LNCaP clone FGC (cell line): ENCODE measurements around the gene SNX30.

Source experiments
- DNase-seq: peaks from one replicate; pipeline ENCODE4 v3.0.0-alpha.2; 2011; ENCODE audit warnings: low read depth
- H3K4me3 ChIP-seq: 2 replicates; pipeline ENCODE4 v1.5.1; 2011; ENCODE audit warnings: mild to moderate bottlenecking, low read depth, low read length, control low read depth
- TF ChIP-seq, protein P1 (sequence below): IDR thresholded peaks from 2 replicates; pipeline ENCODE4 v1.5.1; 2012; ENCODE audit warnings: mild to moderate bottlenecking; ENCODE audit not compliant: control insufficient read depth, insufficient read depth; ENCODE audit errors: extremely low read depth

Gene SNX30

GRCh38 chr9:112866662-112867274 is 116.2 kb downstream of the SNX30 start:
- TF ChIP-seq, protein P1, sequence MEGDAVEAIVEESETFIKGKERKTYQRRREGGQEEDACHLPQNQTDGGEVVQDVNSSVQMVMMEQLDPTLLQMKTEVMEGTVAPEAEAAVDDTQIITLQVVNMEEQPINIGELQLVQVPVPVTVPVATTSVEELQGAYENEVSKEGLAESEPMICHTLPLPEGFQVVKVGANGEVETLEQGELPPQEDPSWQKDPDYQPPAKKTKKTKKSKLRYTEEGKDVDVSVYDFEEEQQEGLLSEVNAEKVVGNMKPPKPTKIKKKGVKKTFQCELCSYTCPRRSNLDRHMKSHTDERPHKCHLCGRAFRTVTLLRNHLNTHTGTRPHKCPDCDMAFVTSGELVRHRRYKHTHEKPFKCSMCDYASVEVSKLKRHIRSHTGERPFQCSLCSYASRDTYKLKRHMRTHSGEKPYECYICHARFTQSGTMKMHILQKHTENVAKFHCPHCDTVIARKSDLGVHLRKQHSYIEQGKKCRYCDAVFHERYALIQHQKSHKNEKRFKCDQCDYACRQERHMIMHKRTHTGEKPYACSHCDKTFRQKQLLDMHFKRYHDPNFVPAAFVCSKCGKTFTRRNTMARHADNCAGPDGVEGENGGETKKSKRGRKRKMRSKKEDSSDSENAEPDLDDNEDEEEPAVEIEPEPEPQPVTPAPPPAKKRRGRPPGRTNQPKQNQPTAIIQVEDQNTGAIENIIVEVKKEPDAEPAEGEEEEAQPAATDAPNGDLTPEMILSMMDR: no peak
- H3K4me3 ChIP-seq: no peak overlapping the region
- DNase-seq: no peak

GRCh38 chr9:112867275-112867991 is 116.9 kb downstream of the SNX30 start:
- no peak for DNase-seq
- H3K4me3 ChIP-seq: no peak overlapping the region
- TF ChIP-seq, protein P1: no peak

DNA sequence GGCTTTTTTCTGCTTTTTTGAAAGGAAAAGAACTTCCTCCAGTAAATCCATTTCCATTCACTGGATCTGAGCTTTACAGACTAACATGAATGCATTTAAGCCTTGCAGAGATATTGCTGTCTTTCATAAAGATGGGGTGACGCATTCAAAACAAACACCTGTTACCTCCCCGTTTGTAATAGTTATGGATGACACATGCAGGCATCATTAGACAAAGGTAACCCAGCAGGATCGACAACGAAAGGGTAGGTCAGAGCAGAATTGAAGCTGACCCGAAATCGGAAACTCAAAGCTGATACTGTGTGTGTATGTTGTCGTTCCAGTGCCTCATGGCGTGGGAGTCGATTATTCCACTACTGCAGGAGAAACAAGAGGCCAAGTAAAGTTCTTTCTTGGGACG is 117.9 kb downstream of the SNX30 start:
- TF ChIP-seq, protein P1: no peak
- no peak for DNase-seq
- H3K4me3 ChIP-seq: no peak overlapping the region

DNA sequence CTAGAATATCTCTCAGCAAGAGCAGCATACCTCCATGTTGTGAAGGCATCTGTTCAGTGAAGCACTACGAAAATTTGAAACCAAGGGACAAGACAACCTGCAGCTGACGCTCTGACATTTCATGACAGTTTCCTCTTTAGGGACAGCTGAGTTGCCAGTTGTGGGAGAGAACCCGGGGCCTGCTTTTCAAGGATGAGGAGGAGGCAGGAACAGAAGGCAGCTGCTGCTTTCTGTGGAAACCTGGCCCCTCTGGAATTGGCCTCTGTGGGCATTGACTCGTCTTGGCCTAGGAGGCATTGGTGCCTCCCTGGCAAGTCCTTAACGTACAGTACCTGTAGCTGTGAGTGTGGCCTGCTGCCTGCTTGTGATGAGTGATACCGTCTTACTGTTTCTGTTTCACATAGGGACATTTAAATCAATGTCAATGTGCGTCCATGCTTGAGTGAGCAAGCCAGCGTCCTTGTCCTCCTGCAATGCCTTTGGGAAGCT is 118.5 kb downstream of the SNX30 start:
- DNase-seq: no peak
- TF ChIP-seq, protein P1: no peak
- H3K4me3 ChIP-seq: no peak overlapping the region

DNA sequence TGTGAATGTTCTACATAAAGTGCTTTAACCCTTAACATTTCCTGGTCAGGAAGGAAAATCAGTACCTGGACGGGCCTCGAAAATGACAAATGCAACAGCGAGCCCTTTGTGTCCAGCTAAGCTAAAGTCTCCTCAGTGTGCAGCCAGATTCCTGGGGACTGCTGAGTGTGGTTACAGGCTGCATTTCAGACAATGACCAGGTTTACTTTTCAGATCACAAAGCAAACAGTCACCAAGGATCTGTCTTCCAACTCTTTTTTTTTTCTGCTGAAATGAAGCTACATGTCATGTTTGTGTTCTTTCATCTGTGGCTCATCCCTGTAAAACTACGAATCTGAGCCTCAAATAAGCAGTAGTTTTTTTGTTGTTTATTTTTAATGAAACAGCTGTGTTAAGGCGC is 119.4 kb downstream of the SNX30 start:
- TF ChIP-seq, protein P1: no peak
- DNase-seq: no peak
- no peak overlapping the region for H3K4me3 ChIP-seq

DNA sequence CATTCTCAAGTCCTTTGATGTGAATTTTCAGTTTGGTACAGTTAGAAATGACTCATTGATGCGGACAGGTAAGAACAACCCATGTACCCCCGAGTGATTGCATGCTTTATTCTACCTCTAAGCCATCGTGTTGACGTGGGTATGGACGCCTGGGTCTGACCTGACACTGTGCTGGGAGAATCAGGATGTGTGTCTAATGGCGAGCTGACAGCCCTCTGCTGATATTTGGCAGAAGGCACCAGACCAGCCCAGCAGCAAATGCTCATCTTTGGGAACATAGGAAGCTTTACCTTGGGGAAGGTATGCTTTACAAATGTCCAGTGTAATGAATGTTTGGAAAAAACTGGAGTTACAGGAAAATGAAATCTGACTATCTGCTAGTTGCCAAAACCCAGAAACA is 120.0 kb downstream of the SNX30 start:
- H3K4me3 ChIP-seq: no peak overlapping the region
- TF ChIP-seq, protein P1: no peak
- no peak for DNase-seq
